SU-DHL-6 (cell line): ENCODE data around the gene BAZ1A.

Source experiments
- H2AFZ ChIP-seq: fragments of 200-600 bp; sonication (generic); 2 replicates; pipeline ENCODE4 v1.6.1; 2014; ENCODE audit warnings: low read depth, mild to moderate bottlenecking, moderate library complexity, mixed read lengths, antibody characterized with exemption, low read length; ENCODE audit not compliant: severe bottlenecking
- H3F3A ChIP-seq: fragments of 200-600 bp; shearing (Covaris generic); 2 replicates; pipeline ENCODE4 v1.6.0; 2016; ENCODE audit warnings: antibody characterized with exemption, mild to moderate bottlenecking; ENCODE audit not compliant: insufficient read depth
- H3K27ac ChIP-seq: fragments of 200-600 bp; sonication (generic); 2 replicates; pipeline ENCODE4 v1.5.1; 2016; ENCODE audit warnings: low read depth, mild to moderate bottlenecking, low read length, moderate library complexity, mixed read lengths
- H3K27me3 ChIP-seq: fragments of 200-600 bp; sonication (generic), shearing (Covaris generic); 2 replicates; pipeline ENCODE4 v1.6.0; 2014; ENCODE audit warnings: mild to moderate bottlenecking, low read length
- H3K36me3 ChIP-seq: fragments of 200-600 bp; sonication (generic); 2 replicates; pipeline ENCODE4 v1.6.1; 2014; ENCODE audit warnings: mild to moderate bottlenecking, low read length, mixed read lengths
- H3K4me2 ChIP-seq: fragments of 300-600, 200-600 bp; shearing (Covaris generic), sonication (generic); 2 replicates; pipeline ENCODE4 v1.6.0; 2014; ENCODE audit warnings: low read length, low read depth, mild to moderate bottlenecking; ENCODE audit not compliant: poor library complexity, severe bottlenecking
- H3K4me3 ChIP-seq: fragments of 200-600 bp; sonication (generic); 2 replicates; pipeline ENCODE4 v1.5.1; 2014; ENCODE audit warnings: antibody characterized with exemption, low read length, mild to moderate bottlenecking, mixed read lengths; ENCODE audit not compliant: insufficient read depth, poor library complexity, severe bottlenecking
- H3K79me2 ChIP-seq: fragments of 200-600 bp; sonication (generic); 2 replicates; pipeline ENCODE4 v1.6.1; 2014; ENCODE audit warnings: mild to moderate bottlenecking, low read length, moderate library complexity; ENCODE audit not compliant: insufficient read depth
- H3K9ac ChIP-seq: fragments of 200-600 bp; sonication (generic); 2 replicates; pipeline ENCODE4 v1.7.0; 2014; ENCODE audit warnings: mild to moderate bottlenecking, low read length
- H3K9me2 ChIP-seq: fragments of 200-600 bp; sonication (generic); replicated peaks from 2 replicates; pipeline ENCODE4 v1.6.1; 2014; ENCODE audit warnings: low read length; ENCODE audit not compliant: insufficient read depth
- H3K9me3 ChIP-seq: fragments of 200-600 bp; sonication (generic); 2 replicates; pipeline ENCODE4 v1.6.1; 2014; ENCODE audit warnings: low read length, mixed read lengths; ENCODE audit not compliant: insufficient read depth
- H4K20me1 ChIP-seq: fragments of 200-600 bp; sonication (generic); 2 replicates; pipeline ENCODE4 v1.6.1; 2014; ENCODE audit warnings: low read depth, mild to moderate bottlenecking, antibody characterized with exemption, low read length, moderate library complexity, mixed read lengths
- EZH2phosphoT487 ChIP-seq: fragments of 200-600 bp; sonication (generic), shearing (Covaris generic); conservative IDR thresholded peaks from 2 replicates; pipeline ENCODE4 v1.6.1; 2018; ENCODE audit warnings: mild to moderate bottlenecking, antibody characterized with exemption, low read length, moderate library complexity, mixed read lengths
- TF ChIP-seq, protein P1 (sequence below): fragments of 200-600 bp; sonication (generic); IDR thresholded peaks from one replicate; pipeline ENCODE4 v1.5.1; 2017; ENCODE audit warnings: antibody characterized with exemption, mild to moderate bottlenecking, low read length, moderate library complexity; ENCODE audit not compliant: insufficient read depth, poor library complexity, severe bottlenecking

The BAZ1A gene

GRCh38 chr14:34824256-34824655, 50.9 kb downstream of the BAZ1A start:
- Histone ChIP-seq H3K9ac (no peak overlapping the region), H3F3A (no peaks in the 10 kb centered on the region; the same call in 1 of the 2 replicates), H4K20me1 (no peaks in the 10 kb centered on the region), H2AFZ (no peak overlapping the region), H3K9me2 (no peaks in the 10 kb centered on the region), H3K79me2 (peaks cover 23% of the 10 kb centered on the region), H3K4me2 (no peak overlapping the region), H3K9me3 (no peaks in the 10 kb centered on the region), H3K4me3 (no peak overlapping the region), H3K36me3 (peaks cover 12% of the 10 kb centered on the region), H3K27me3 (no peaks in the 10 kb centered on the region), H3K27ac (no peak overlapping the region)
- TF ChIP-seq, protein P1, sequence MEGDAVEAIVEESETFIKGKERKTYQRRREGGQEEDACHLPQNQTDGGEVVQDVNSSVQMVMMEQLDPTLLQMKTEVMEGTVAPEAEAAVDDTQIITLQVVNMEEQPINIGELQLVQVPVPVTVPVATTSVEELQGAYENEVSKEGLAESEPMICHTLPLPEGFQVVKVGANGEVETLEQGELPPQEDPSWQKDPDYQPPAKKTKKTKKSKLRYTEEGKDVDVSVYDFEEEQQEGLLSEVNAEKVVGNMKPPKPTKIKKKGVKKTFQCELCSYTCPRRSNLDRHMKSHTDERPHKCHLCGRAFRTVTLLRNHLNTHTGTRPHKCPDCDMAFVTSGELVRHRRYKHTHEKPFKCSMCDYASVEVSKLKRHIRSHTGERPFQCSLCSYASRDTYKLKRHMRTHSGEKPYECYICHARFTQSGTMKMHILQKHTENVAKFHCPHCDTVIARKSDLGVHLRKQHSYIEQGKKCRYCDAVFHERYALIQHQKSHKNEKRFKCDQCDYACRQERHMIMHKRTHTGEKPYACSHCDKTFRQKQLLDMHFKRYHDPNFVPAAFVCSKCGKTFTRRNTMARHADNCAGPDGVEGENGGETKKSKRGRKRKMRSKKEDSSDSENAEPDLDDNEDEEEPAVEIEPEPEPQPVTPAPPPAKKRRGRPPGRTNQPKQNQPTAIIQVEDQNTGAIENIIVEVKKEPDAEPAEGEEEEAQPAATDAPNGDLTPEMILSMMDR, result no peak
- no peak for TF ChIP-seq EZH2phosphoT487

DNA sequence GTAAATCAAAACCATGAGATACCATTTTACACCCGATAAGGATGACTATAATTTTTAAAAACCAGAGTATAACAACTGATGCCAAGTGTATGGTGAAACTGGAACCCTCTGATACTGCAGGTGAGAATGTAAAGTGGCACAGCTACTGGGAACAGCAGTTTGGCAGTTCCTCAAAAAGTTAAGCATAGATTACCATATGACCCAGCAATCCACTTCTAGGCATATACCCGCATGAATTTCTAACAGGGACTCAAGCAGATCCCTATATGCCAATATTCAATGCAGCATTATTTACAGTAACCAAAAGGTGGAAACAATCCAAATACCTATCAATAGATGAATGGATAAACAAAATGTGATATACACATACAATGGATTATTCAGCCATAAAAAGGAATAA, 57.4 kb downstream of the BAZ1A start:
- no peak overlapping the region for H3K9ac ChIP-seq
- peaks cover 12% of the 10 kb centered on the region for H3K36me3 ChIP-seq
- no peak for TF ChIP-seq EZH2phosphoT487
- TF ChIP-seq, protein P1, result no peak
- H3K27ac ChIP-seq, result no peak overlapping the region
- H4K20me1 ChIP-seq, result 0 out of 2 replicates have a peak, but pooled peaks cover 3% of the 10 kb centered on the region
- H3K4me3 ChIP-seq, result no peak overlapping the region
- no peak overlapping the region for H3K4me2 ChIP-seq
- H3K27me3 ChIP-seq, result no peaks in the 10 kb centered on the region
- H3K9me2 ChIP-seq, result no peaks in the 10 kb centered on the region
- H3K9me3 ChIP-seq, result no peaks in the 10 kb centered on the region
- H2AFZ ChIP-seq, result no peak overlapping the region
- H3F3A ChIP-seq, result no peaks in the 10 kb centered on the region; the same call in 1 of the 2 replicates
- peaks cover 33% of the 10 kb centered on the region for H3K79me2 ChIP-seq

DNA sequence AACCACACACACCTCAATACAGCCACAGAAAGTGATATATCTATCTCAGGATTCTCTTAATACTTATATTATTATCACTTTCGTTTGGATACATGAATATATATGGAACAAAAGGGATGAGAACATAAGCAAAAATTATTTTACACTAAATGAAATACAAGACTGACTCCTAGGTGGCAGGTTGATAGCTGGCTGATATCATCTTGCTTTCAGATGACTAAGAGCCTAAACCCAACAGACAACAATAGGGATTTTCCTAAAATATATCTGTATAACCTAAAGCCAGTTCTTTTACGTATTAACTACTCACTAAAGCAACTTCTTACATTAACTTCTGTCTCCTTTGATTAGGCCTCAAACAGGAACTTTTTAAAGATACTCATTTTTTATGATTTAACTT, 65.1 kb downstream of the BAZ1A start:
- H3K4me3 ChIP-seq, result no peak overlapping the region
- H4K20me1 ChIP-seq, result peaks cover 3% of the 10 kb centered on the region; the same call in 1 of the 2 replicates
- H2AFZ ChIP-seq, result no peak overlapping the region
- TF ChIP-seq, protein P1, result no peak
- no peak for TF ChIP-seq EZH2phosphoT487
- H3K9me2 ChIP-seq, result no peaks in the 10 kb centered on the region
- H3K79me2 ChIP-seq, result peaks cover 22% of the 10 kb centered on the region
- no peaks in the 10 kb centered on the region for H3K27me3 ChIP-seq
- H3F3A ChIP-seq, result peaks cover 7% of the 10 kb centered on the region; the same call in 1 of the 2 replicates
- H3K27ac ChIP-seq, result no peak overlapping the region
- H3K9ac ChIP-seq, result no peak overlapping the region
- no peaks in the 10 kb centered on the region for H3K9me3 ChIP-seq
- peaks cover 41% of the 10 kb centered on the region; the same call in 1 of the 2 replicates for H3K36me3 ChIP-seq
- H3K4me2 ChIP-seq, result no peak overlapping the region
